HCT116 (cell line): ENCODE measurements around the gene SERINC1.

Source experiments
- FOSL1 ChIP-seq: IDR thresholded peaks from 2 replicates; pipeline ENCODE4 v1.6.1; 2012; ENCODE audit warnings: low read depth
- POLR2A ChIP-seq: IDR thresholded peaks from 2 replicates; pipeline ENCODE4 v1.7.0; 2011; ENCODE audit warnings: borderline replicate concordance; ENCODE audit not compliant: insufficient read depth, insufficient read length; ENCODE audit errors: extremely low read depth

DNA sequence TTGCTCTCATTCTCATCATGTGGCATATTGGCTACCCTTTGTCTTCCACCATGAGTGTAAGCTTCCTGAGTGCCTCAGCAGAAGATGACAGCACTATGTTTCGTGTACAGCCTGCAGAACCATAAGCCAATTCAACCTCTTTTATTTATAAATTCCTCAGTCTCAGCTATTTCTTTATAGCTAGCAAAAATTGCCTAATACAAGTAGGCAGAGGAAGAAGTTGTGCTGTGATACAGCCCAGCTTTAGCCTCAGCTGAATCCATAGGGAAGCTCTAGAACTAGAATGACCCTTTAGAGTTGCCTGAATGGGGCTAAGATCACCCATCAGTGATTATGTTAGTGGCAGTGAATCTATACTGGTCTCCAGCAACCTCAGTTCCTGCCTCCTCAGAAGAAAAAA, 19.0 kb upstream of the SERINC1 start:
- TF ChIP-seq FOSL1 (no peak), POLR2A (no peak)
